Globus pallidus (tissue), 1 donor: ENCODE results near the gene RRAS.
"Not testable (repeated sequence)": the region's sequence is repeated elsewhere in the genome, so short reads cannot be mapped to it uniquely, and the experiment has no call there.

Experiments
- DNase-seq: peaks from one replicate; pipeline ENCODE4 v3.0.0-alpha.2; 2015; ENCODE audit warnings: low spot score

RRAS gene

DNA sequence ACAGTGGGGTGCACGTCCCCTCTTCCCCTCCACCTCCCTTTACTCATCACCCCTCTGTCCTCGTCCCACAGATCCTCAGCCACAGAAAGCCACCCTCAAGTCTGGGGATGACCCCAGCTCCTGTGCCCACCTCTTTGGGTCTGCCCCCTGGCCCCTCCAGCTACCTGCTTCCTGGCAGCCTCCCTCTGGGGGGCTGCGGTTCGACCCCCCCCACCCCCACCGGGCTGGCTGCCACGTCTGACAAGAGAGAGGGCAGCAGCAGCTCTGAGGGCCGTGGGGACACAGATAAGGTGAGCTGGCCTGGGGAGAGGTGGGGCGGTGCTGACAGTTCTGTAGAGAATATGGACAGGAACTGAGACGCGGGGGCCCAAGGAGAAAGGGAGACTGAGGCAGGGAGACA lies 14.6 kb upstream of the RRAS start:
- no peak for DNase-seq

- DNase-seq: no peak
Observed at GRCh38 chr19:49653466-49653806, 13.5 kb upstream of the RRAS start.

DNA sequence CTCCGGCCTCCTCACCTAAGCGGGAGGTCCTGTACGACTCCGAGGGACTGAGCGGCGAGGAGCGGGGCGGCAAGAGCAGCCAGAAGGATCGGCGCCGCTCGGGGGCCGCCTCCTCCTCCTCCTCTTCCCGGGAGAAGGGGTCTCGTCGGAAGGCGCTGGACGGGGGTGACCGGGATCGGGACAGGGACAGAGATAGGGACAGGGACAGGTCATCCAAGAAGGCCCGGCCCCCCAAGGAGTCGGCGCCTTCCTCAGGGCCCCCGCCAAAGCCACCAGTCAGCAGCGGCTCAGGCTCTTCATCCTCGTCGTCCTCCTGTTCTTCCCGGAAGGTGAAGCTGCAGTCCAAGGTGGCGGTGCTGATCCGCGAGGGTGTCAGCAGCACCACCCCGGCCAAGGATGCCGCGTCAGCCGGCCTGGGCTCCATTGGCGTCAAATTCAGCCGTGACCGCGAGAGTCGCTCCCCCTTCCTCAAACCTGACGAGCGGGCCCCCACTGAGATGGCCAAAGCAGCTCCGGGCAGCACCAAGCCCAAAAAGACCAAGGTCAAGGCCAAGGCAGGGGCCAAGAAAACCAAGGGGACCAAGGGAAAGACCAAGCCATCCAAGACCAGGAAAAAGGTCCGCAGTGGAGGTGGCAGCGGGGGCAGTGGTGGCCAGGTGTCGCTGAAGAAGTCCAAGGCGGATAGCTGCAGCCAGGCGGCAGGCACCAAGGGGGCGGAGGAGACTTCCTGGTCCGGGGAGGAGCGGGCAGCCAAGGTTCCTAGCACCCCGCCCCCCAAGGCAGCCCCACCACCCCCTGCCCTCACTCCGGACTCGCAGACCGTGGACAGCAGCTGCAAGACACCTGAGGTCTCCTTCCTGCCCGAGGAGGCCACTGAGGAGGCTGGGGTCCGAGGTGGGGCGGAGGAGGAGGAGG lies 12.9 kb upstream of the RRAS start:
- no peak for DNase-seq

DNA sequence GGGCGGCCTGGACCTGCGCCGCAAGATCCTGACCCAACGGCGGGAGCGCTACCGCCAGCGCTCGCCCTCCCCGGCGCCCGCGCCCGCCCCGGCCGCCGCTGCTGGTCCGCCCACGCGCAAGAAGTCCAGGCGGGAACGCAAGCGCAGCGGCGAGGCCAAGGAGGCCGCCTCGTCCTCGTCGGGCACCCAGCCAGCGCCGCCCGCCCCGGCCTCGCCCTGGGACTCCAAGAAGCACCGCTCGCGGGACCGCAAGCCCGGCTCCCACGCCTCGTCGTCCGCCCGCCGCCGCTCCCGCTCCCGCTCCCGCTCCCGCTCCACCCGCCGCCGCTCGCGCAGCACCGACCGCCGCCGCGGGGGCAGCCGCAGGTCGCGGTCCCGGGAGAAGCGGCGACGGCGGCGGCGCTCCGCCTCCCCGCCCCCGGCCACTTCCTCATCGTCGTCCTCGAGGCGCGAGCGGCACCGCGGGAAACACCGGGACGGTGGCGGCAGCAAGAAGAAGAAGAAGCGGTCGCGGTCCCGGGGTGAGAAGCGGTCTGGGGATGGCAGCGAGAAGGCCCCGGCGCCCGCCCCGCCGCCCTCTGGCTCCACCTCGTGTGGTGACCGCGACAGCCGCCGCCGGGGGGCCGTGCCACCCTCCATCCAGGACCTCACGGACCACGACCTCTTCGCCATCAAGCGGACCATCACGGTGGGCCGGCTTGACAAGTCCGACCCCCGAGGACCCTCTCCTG lies 12.0 kb upstream of the RRAS start:
- DNase-seq: no peak

- no peak for DNase-seq
Observed at GRCh38 chr19:49651029-49651819, 11.3 kb upstream of the RRAS start.

- DNase-seq: no peak
Observed at GRCh38 chr19:49646586-49646985, 6.6 kb upstream of the RRAS start.

DNA sequence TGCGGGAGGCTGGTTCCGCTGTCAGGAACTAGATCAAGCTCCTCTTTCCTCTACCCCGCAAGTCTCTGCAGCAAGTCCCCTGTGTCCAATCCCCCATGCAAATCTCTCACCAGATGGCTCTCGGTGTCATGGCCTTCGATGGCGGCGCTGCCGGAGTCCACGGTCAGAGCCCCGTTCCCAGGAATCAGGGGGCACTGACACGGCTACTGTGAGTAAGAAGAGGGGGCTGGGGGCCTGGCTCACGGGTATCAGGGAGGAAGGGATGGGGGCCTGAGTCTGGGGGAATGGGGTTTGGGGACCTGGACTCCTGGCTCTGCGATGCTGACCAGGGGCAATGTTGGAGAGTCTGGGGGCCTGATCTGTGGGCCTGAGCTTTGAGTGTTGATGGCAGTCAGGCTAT lies 6.1 kb upstream of the RRAS start:
- no peak for DNase-seq

- DNase-seq: no peak
Observed at GRCh38 chr19:49645592-49645991, 5.6 kb upstream of the RRAS start.

DNA sequence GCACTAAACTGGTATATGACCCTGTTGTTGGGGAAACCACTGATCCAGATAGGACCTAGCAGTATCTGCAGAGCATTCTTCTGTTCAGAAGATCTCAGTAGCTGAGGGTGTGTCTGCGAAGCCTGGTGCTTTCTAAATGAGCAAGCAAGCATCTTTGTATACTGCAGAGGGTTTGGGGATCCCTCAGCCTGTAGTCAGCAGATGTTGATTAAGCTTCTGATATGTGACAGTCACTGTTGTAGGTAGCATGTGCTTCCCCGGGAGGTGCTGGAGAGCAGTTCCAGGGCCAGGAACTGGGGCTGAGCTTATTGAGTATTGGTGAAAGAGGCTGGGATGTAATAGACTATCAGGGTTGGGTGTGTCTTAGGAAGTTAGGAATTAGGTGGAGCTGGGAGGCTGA lies 3.5 kb upstream of the RRAS start:
- DNase-seq: no peak

DNA sequence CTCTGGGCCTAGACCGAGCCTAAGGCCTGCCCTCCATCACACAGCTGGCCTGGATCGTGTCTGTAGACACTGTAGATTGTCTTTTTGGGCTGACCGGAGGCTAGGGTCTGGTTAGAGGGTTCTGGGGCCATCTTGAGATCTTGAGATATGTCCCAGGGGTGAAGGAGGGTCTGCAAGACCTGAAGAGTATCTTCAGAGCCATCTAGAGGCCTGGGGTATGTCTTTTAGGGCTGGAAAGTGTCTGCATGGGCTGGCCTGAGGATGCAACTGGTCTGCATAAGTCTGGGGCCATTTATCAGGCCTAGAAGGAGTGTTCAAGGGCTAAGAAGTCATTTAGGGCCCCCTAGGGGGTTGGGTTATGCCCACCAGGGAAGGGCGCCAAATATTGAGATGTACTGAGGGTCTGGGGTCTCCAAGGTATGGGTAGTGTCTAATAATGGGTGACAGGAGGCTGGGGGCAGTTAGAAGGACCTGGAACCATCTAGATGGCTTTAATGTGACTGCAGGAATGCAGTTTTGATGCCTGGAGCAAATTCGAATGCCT lies 2.6 kb upstream of the RRAS start:
- DNase-seq: no peak

GRCh38 chr19:49641688-49642491 lies 1.9 kb upstream of the RRAS start, which contains the start of gene SCAF1:
Gene SCAF1 (plus strand): TSS chr19:49642209. CDS start chr19:49645027, 2,818 bp downstream.
- DNase-seq: peak; percentile 99

DNA sequence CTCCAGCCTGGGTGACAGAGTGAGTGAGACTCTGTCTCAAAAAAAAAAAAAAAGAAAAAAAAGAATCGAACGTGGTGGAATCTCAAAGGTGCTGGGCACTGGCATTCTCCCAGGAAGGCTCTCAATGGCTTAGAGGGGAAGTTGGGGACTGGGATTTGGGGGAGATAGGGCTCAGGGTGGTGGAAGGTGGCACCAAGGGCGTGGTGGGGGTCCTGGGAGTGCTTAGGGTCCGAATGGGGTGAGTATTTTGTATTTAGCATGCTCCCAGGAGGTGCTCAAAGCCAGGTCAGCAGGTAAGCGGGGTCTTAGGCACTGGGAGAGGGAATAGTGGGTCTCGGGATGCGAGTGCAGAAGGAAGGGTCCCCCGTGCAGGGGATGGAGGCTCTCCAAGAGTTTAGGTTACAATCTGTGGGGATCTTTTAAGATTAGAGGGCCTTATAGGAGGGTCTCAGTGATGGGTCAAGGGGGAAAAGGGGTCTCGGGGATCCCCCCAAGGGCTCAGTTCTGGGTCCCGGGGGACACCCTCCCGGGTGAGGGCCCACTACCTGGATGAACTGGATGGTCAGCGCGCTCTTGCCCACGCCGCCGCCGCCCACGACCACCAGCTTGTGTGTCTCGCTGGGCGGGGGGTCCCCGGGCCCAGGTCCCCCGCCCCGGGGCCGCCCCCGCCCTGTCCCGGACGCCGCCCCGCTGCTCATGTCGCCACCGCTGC lies 386 bp downstream of the RRAS start:
- no peak for DNase-seq

GRCh38 chr19:49637821-49638738 lies 1.9 kb downstream of the RRAS start:
- DNase-seq: no peak

- no peak for DNase-seq
Observed at GRCh38 chr19:49636233-49636932, 3.6 kb downstream of the RRAS start.

GRCh38 chr19:49635530-49636232 lies 4.3 kb downstream of the RRAS start:
- DNase-seq: no peak

- DNase-seq: not testable (repeated sequence)
Observed at GRCh38 chr19:49633273-49633672, 6.7 kb downstream of the RRAS start.

- no peak for DNase-seq
Observed at GRCh38 chr19:49632576-49632975, 7.4 kb downstream of the RRAS start.

DNA sequence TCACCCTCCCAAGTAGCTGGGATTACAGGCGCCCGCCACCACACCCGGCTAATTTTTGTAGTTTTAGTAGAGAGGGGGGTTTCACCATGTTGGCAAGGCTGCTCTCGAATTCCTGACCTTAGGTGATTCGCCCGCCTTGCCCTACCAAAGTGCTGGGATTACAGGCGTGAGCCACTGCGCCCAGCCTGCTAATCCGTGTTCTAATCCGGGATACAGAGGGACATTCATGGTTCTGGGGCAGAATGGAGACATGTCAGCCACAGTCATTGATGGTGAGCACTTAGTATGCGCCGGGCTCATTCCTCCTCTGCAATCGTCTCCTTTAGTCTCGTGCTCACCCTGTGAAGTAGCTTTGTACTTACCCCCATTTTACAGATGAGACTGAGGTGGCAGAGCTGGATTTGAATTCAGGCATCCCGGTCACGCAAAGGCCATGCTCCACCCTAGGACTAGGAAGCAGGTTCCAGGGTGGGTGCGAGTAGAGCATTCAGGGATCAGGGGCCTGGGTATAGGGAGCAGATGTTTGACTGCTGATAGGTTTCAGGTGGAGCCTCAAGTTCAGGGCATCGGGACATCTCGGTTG lies 8.2 kb downstream of the RRAS start:
- no peak for DNase-seq
